Kidney (tissue), 14 donors: ENCODE data around the gene HS2ST1. TPM values are rescaled to one million over a fixed set of nuclear protein-coding genes. Genes with fewer than 3 reads are reported as not detected.
A peak's percentile ranks its signal among the peaks of the same experiment; 100 is the strongest.
"Not testable (repeated sequence)": the region's sequence is repeated elsewhere in the genome, so short reads cannot be mapped to it uniquely, and the experiment has no call there.

Experiments used
- DNase-seq, 5 donors: peaks; one replicate each; pipeline ENCODE4 v3.0.0-alpha.2; 2013 to 2020
- FAIRE-seq: peaks from 2 replicates; lab custom pipeline; 2012; peaks lifted over from hg19 to GRCh38; lab: Jason Lieb, UNC
- H3K27ac ChIP-seq, 2 donors: one replicate each; pipeline ENCODE4 v1.7.0; 2013; ENCODE audit warnings: low read depth in 2 of 2, low read length in 2 of 2, inconsistent platforms in 1 of 2
- H3K27me3 ChIP-seq: one replicate; pipeline ENCODE4 v1.7.1; 2013; ENCODE audit warnings: low read length, inconsistent platforms; ENCODE audit not compliant: control insufficient read depth, insufficient read depth
- H3K36me3 ChIP-seq, 3 donors: one replicate each; pipeline versions ENCODE4 v1.7.0 to v1.7.1; 2013; ENCODE audit warnings: low read length in 3 of 3, control low read depth in 1 of 3, inconsistent platforms in 1 of 3; ENCODE audit not compliant: insufficient read depth in 3 of 3, control insufficient read depth in 2 of 3
- H3K4me1 ChIP-seq, 3 donors: one replicate each; pipeline versions ENCODE4 v1.7.0 to v1.7.1; 2013; ENCODE audit warnings: low read length in 3 of 3, inconsistent platforms in 1 of 3, low read depth in 1 of 3; ENCODE audit not compliant: control insufficient read depth in 2 of 3, insufficient read depth in 2 of 3
- H3K4me3 ChIP-seq, 3 donors: one replicate each; pipeline versions ENCODE4 v1.7.0 to v1.8.1; 2013; ENCODE audit warnings: low read length in 3 of 3, control low read depth in 1 of 3, inconsistent platforms in 1 of 3
- H3K9ac ChIP-seq, 3 donors: one replicate each; pipeline versions ENCODE4 v1.7.0 to v1.7.1; 2013; ENCODE audit warnings: low read length in 3 of 3, control low read depth in 1 of 3, inconsistent platforms in 1 of 3
- H3K9me3 ChIP-seq, 3 donors: one replicate each; pipeline versions ENCODE4 v1.7.0 to v1.7.1; 2013; ENCODE audit warnings: low read length in 3 of 3, control low read depth in 1 of 3, inconsistent platforms in 1 of 3; ENCODE audit not compliant: control insufficient read depth in 2 of 3, insufficient read depth in 1 of 3
- intact Hi-C: fragments of 100-400 bp; cut with DNase I; formaldehyde crosslinking; loops from one replicate; pipeline ENCODE4 v1.11.1; 2022
- polyA plus RNA-seq: library from polyadenylated mRNA; stranded (reverse); fragments of 350-450 nt; fragmentation: Illumina TruSeq; extraction: RNeasy Lipid Tissue Mini Kit (QIAGEN cat#74804); gene quantifications from one replicate; pipeline ENCODE4 v1.2.3, GENCODE V29; 2014; ENCODE audit warnings: low read depth, low replicate concordance; ENCODE audit not compliant: insufficient read depth
- total RNA-seq: library from RNA; stranded (reverse); fragmentation: NEBNext Ultra II Directional; extraction: Animal tissue kit (Norgen Biotek cat#: 25700); gene quantifications from one replicate; pipeline ENCODE4 v1.2.1, GENCODE V29; 2021
- TF ChIP-seq, protein P1 (sequence below): IDR thresholded peaks from 3 replicates; pipeline ENCODE4 v1.5.1; 2012; ENCODE audit warnings: mild to moderate bottlenecking, moderate library complexity, borderline replicate concordance; ENCODE audit not compliant: insufficient read depth; ENCODE audit errors: extremely low read depth
- donor health status: control.
- donor health status: control.
- donor health status: control.
- donor health status: control.
- donor health status: control.
- donor health status: DM: yes; HTN: yes; CAD: no.
- donor health status: Normal renal cell carcinoma (clear cell type).

HS2ST1 gene
- total and polyA plus RNA-seq, 2 donors from 2014 or later, result 10.3 to 27.1 TPM

- Histone ChIP-seq H3K27me3 (no peaks in the 10 kb centered on the region), H3K36me3 (no peaks in the 10 kb centered on the region), H3K4me1 (no peaks in the 10 kb centered on the region), H3K9me3 (no peaks in the 10 kb centered on the region), H3K27ac (no peak overlapping the region), H3K4me3 (no peak overlapping the region), H3K9ac (no peak overlapping the region)
- TF ChIP-seq, protein P1, sequence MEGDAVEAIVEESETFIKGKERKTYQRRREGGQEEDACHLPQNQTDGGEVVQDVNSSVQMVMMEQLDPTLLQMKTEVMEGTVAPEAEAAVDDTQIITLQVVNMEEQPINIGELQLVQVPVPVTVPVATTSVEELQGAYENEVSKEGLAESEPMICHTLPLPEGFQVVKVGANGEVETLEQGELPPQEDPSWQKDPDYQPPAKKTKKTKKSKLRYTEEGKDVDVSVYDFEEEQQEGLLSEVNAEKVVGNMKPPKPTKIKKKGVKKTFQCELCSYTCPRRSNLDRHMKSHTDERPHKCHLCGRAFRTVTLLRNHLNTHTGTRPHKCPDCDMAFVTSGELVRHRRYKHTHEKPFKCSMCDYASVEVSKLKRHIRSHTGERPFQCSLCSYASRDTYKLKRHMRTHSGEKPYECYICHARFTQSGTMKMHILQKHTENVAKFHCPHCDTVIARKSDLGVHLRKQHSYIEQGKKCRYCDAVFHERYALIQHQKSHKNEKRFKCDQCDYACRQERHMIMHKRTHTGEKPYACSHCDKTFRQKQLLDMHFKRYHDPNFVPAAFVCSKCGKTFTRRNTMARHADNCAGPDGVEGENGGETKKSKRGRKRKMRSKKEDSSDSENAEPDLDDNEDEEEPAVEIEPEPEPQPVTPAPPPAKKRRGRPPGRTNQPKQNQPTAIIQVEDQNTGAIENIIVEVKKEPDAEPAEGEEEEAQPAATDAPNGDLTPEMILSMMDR, result no peak
- DNase-seq, result no peak
- intact Hi-C loops, result no loop called here
- FAIRE-seq, result no peak
Observed at GRCh38 chr1:87004857-87005256, 90.4 kb downstream of the HS2ST1 start.

- TF ChIP-seq, protein P1, result no peak
- H3K27me3 ChIP-seq, result no peaks in the 10 kb centered on the region
- no peaks in the 10 kb centered on the region for H3K4me1 ChIP-seq
- H3K4me3 ChIP-seq, result no peak overlapping the region
- H3K27ac ChIP-seq, result no peak overlapping the region
- intact Hi-C loops, result no loop called here
- FAIRE-seq, result no peak
- H3K9ac ChIP-seq, result no peak overlapping the region
- H3K36me3 ChIP-seq, result no peaks in the 10 kb centered on the region
- H3K9me3 ChIP-seq, result no peaks in the 10 kb centered on the region
- DNase-seq, result no peak
Observed at GRCh38 chr1:87007323-87007722, 92.9 kb downstream of the HS2ST1 start.

DNA sequence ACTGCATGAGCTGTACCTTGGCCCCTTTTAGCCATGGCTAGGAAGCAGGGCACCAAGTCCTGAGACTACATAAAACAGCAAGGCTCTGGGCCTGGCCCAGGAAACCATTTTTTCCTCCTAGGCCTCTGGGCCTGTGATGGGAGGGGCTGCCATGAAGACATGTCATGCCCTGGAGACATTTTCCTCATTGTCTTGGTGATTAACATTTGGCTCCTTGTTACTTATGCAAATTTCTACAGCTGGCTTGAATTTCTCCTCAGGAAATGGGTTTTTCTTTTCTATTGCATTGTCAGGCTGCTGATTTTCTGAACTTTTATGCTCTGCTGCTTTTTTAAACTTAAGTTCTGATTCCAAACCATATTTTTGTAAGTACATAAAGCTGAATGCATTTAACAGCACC lies 99.0 kb downstream of the HS2ST1 start:
- H3K4me3 ChIP-seq, FAIRE-seq: not testable (repeated sequence)

GRCh38 chr1:87017998-87018672 lies 103.7 kb downstream of the HS2ST1 start:
- intact Hi-C loops, result no loop called here
- no peaks in the 10 kb centered on the region for H3K4me1 ChIP-seq
- no peak for FAIRE-seq
- no peak overlapping the region for H3K9ac ChIP-seq
- H3K4me3 ChIP-seq, result no peak overlapping the region
- no peaks in the 10 kb centered on the region for H3K36me3 ChIP-seq
- peaks cover 0 to 3% (median 1%) of the 10 kb centered on the region in 3 donors for H3K9me3 ChIP-seq
- peak in 1 of 5 donors; percentile 13 for DNase-seq
- H3K27me3 ChIP-seq, result no peaks in the 10 kb centered on the region
- TF ChIP-seq, protein P1, result no peak
- H3K27ac ChIP-seq, result no peak overlapping the region

More for the DNA sequence above, 99.0 kb downstream of the HS2ST1 start:
- H3K9me3 ChIP-seq, H3K9ac ChIP-seq, DNase-seq, H3K4me1 ChIP-seq, intact Hi-C loops, H3K36me3 ChIP-seq, H3K27me3 ChIP-seq, H3K27ac ChIP-seq: not testable (repeated sequence)
